Mucosa of descending colon (tissue), 3 donors: Measurements from ENCODE around the gene F2. TPM values are rescaled to one million over a fixed set of nuclear protein-coding genes. Genes with fewer than 3 reads are reported as not detected.
A peak's percentile ranks its signal among the peaks of the same experiment; 100 is the strongest.

Source experiments
- ATAC-seq: fragments of 200-7000 bp; cut with Tn5 transposase; one replicate; pipeline ENCODE4 v1.9.1; 2020; ENCODE audit warnings: mild to moderate bottlenecking, moderate library complexity
- DNase-seq, 3 donors: peaks; one replicate each; pipeline ENCODE4 v3.0.0-alpha.2; 2020
- H3K36me3 ChIP-seq: fragments of 200-600 bp; one replicate; pipeline ENCODE4 v1.8.0; 2021; ENCODE audit warnings: low read depth, mild to moderate bottlenecking
- H3K4me1 ChIP-seq: fragments of 200-600 bp; one replicate; pipeline ENCODE4 v1.8.0; 2021; ENCODE audit warnings: low read depth, mild to moderate bottlenecking
- H3K4me3 ChIP-seq: fragments of 200-600 bp; one replicate; pipeline ENCODE4 v1.8.0; 2021; ENCODE audit warnings: mild to moderate bottlenecking
- H3K9me3 ChIP-seq: fragments of 200-600 bp; one replicate; pipeline ENCODE4 v1.8.0; 2021; ENCODE audit warnings: mild to moderate bottlenecking
- CTCF ChIP-seq: fragments of 200-600 bp; IDR thresholded peaks from one replicate; pipeline ENCODE4 v1.8.0; 2022; ENCODE audit warnings: antibody characterized with exemption, mild to moderate bottlenecking
- intact Hi-C, 2 donors: fragments of 100-400 bp; cut with DNase I in 1 of 2; cut with micrococcal nuclease in 1 of 2; formaldehyde crosslinking; loops; one replicate each; pipeline versions ENCODE4 v1.11.0 to v1.11.1; 2022; cut with DNase I, micrococcal nuclease
- total RNA-seq, 3 donors: library from RNA; stranded (reverse); fragmentation: NEBNext Ultra II Directional in 2 of 3; extraction: Animal tissue kit (Norgen Biotek cat#: 25700) in 2 of 3; gene quantifications; one replicate each; pipeline versions ENCODE4 v1.2.1 to v1.2.4, GENCODE V29; 2021 to 2023
- donor health status: DM: no; HTN: no; CAD: no; lungs with moderate emphysema.
- donor health status: DM: no; HTN: no; CAD: no.
- donor health status: DM: no; HTN: yes; CAD: no.

F2 gene
- total RNA-seq, 3 donors from 2014 or later: 0.19 TPM; not detected in 2

GRCh38 chr11:46677169-46677568 lies 41.8 kb upstream of the F2 start:
- intact Hi-C loops: no loop called here
- H3K4me1 ChIP-seq: peaks cover 24% of the 10 kb centered on the region
- DNase-seq (no peak), ATAC-seq (no peak)
- no peak overlapping the region for H3K4me3 ChIP-seq
- H3K9me3 ChIP-seq: no peaks in the 10 kb centered on the region
- TF ChIP-seq CTCF: no peak
- H3K36me3 ChIP-seq: peaks cover 25% of the 10 kb centered on the region

GRCh38 chr11:46677991-46678740 lies 40.8 kb upstream of the F2 start:
- ATAC-seq: no peak
- peaks cover 24% of the 10 kb centered on the region for H3K4me1 ChIP-seq

GRCh38 chr11:46678741-46679130 lies 40.3 kb upstream of the F2 start:
- no peak for TF ChIP-seq CTCF
- Histone ChIP-seq H3K4me3 (no peak overlapping the region), H3K9me3 (no peaks in the 10 kb centered on the region), H3K4me1 (peaks cover 24% of the 10 kb centered on the region), H3K36me3 (peaks cover 25% of the 10 kb centered on the region)
- intact Hi-C loops: no loop called here
- DNase-seq: no peak
- ATAC-seq: no peak

More at GRCh38 chr11:46677991-46678740, 40.8 kb upstream of the F2 start:
- intact Hi-C loops: no loop called here
- H3K4me3 ChIP-seq: no peak overlapping the region
- peak in 1 of 3 donors; percentile 35 for DNase-seq
- H3K36me3 ChIP-seq: peaks cover 25% of the 10 kb centered on the region
- no peak for TF ChIP-seq CTCF
- H3K9me3 ChIP-seq: no peaks in the 10 kb centered on the region

DNA sequence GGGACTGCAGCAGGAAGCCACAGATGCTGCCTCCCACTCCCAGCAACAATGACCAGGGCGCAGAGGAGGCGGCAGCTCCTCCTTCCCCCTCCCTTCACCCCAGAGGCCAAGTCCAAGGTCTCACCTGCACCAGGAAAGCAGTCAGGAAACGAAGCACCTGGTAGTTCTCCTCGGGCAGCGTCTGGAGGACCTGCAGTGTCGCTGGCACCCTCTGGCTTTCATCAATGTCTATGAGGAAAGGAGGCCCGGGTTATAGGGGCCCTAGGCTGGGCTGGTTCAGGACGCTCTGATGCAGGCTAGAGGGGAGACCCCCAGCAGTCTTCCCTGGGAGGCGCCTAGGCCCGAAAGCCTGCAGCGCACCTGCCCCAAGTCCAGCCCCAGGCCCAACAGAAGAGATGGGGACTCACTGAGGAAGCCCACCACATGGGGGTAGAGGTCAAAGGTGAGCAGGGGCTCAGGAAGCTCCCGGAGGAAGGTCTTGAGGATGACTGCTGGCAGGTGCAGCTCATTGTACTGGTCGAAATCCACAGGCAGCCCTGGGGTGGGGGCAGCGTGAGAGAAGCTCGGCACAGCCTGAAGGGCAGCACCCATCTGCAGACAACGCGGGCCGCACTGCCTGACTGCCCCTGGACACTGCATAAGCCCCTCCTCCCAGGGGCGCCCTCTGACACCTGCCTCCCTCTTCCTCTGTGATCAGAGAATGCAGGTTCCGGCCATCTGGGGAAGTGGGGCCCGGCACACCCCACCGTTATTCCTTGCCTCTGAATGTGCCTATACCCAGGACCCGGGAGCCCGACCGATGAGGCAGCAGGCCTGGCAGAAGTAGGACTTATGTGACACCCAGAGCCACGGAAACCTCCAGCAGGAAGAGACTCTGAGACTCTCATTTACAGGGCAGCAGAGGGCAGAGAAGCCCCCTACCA lies 39.5 kb upstream of the F2 start:
- intact Hi-C loops: no loop called here
- ATAC-seq (no peak), DNase-seq (peak in 1 of 3 donors; percentile 29)
- no peak for TF ChIP-seq CTCF
- Histone ChIP-seq H3K4me3 (no peak overlapping the region), H3K4me1 (peaks cover 18% of the 10 kb centered on the region), H3K9me3 (no peaks in the 10 kb centered on the region), H3K36me3 (peaks cover 25% of the 10 kb centered on the region)

DNA sequence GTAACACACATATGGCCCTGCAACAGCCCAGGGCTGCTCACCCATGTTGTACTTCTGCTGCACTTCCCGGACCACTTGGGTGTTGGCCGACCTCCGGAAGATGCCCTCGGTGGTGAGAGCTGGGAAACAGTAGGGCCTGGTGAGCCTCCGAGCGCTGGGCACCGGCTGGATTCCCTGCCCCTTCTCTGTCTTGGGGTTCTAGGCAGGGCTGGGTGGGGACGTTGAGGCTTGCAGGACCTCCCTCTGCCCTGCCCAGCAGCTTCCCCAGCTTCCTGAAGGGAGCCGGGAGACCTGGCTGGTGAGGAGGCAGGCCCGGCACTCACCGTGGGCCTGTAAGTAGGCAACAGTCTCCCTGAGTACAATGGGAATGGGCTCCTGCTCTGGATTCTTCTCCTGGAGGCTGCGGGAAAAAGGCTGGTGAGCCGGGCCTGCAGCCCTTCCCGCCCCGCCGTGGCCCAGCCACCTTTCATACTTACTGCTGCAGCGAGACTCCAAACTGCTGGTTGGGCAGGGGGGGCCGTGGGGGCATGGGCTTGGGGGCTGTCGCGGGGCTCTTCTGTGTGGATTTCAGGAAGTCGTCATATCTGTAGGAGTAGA lies 38.8 kb upstream of the F2 start:
- Histone ChIP-seq H3K9me3 (no peaks in the 10 kb centered on the region), H3K4me3 (no peak overlapping the region), H3K4me1 (peaks cover 10% of the 10 kb centered on the region), H3K36me3 (peaks cover 25% of the 10 kb centered on the region)
- TF ChIP-seq CTCF: no peak
- DNase-seq: no peak
- ATAC-seq: no peak
- intact Hi-C loops: no loop called here
